Neural progenitor cell (in vitro differentiated cells): Measurements from ENCODE around the gene LYZL4.

Experiments used
- EZH2 ChIP-seq: fragments of 200-600 bp; sonication (generic); IDR thresholded peaks from 2 replicates; pipeline ENCODE4 v1.6.1; 2017; ENCODE audit warnings: antibody characterized with exemption, mild to moderate bottlenecking, moderate library complexity
- EZH2phosphoT487 ChIP-seq: fragments of 200-600 bp; sonication (generic); IDR thresholded peaks from 2 replicates; pipeline ENCODE4 v1.6.1; 2017; ENCODE audit warnings: antibody characterized with exemption
- TF ChIP-seq, protein P1 (sequence below): fragments of 200-600 bp; sonication (generic); IDR thresholded peaks from 2 replicates; pipeline ENCODE4 v1.5.1; 2017; ENCODE audit warnings: antibody characterized with exemption, mild to moderate bottlenecking

DNA sequence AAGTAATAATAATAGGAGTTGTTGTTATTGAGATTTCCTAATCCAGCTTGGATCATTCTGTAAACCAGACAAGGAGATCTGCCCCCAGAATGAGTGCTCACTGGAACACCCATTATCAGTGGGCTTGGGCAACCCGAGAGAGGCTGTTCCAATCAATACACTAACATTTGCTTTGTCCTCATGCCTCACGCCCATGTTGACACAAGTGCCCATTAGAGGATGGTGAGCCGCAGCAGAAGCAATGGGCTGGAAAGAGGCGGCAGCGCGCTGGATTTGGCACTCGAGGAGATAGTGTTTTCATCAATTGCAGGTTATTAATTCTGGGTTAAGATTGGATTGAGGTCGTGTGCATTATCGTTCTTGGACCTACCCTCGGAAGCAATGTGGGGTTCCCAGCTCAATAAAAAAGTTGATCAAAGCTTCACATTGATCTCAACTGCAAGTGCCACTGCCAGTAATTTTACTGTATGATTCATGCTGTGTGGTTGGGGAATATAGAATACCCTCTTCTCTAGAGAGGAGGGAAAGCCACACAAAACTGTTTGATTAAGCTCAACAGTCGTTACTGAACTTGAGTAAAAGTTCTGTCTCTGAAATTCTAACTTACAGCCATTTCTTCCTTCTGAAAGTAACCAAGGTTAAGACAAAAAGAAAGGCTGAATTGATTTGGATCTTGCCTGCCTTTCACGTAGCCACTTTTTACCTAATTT lies 15.7 kb downstream of the LYZL4 start:
- TF ChIP-seq, protein P1, sequence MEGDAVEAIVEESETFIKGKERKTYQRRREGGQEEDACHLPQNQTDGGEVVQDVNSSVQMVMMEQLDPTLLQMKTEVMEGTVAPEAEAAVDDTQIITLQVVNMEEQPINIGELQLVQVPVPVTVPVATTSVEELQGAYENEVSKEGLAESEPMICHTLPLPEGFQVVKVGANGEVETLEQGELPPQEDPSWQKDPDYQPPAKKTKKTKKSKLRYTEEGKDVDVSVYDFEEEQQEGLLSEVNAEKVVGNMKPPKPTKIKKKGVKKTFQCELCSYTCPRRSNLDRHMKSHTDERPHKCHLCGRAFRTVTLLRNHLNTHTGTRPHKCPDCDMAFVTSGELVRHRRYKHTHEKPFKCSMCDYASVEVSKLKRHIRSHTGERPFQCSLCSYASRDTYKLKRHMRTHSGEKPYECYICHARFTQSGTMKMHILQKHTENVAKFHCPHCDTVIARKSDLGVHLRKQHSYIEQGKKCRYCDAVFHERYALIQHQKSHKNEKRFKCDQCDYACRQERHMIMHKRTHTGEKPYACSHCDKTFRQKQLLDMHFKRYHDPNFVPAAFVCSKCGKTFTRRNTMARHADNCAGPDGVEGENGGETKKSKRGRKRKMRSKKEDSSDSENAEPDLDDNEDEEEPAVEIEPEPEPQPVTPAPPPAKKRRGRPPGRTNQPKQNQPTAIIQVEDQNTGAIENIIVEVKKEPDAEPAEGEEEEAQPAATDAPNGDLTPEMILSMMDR: no peak
- TF ChIP-seq EZH2 (no peak), EZH2phosphoT487 (no peak)
